ENCODE data around the gene MARK1. TPM values are rescaled to one million over a fixed set of nuclear protein-coding genes. Genes with fewer than 3 reads are reported as not detected.

MARK1 gene
- total RNA-seq, 4 donors from 2014 or later = 3.9 to 11.3 (median 6.6) TPM

- intact Hi-C loops (cut with DNase I) = no loop called here
These were observed 13.7 kb upstream of the MARK1 start for GRCh38 chr1:220514256-220514655.

GRCh38 chr1:220516014-220516721 lies 11.8 kb upstream of the MARK1 start:
- Histone ChIP-seq H3K27me3 (no peaks in the 10 kb centered on the region), H3K9me3 (no peaks in the 10 kb centered on the region), H3K36me3 (no peaks in the 10 kb centered on the region), H3K4me1 (peaks cover 0 to 50% (median 8%) of the 10 kb centered on the region in 3 donors), H3K27ac (peak overlapping the region; percentile 71 to 84 (median 78)), H3K4me3 (no peak overlapping the region)
- TF ChIP-seq POLR2A (IDR thresholded peaks at IDR 0.05) = no peak
- no peak for TF ChIP-seq CTCF (IDR thresholded peaks at IDR 0.05)
- WGBS, 2 donors = 33 to 46% methylated on average over 6 of the region's 6 CpGs
- intact Hi-C loops (cut with DNase I) = no loop called here
- DNase-seq = no peak

More at GRCh38 chr1:220514256-220514655, 13.7 kb upstream of the MARK1 start:
- H3K9me3 ChIP-seq = no peaks in the 10 kb centered on the region
- no peak for DNase-seq
- no peaks in the 10 kb centered on the region for H3K36me3 ChIP-seq
- no peaks in the 10 kb centered on the region for H3K27me3 ChIP-seq
- TF ChIP-seq POLR2A (IDR thresholded peaks at IDR 0.05) (no peak), CTCF (IDR thresholded peaks at IDR 0.05) (no peak)
- WGBS, 2 donors = 37 to 58% methylated on average over 2 of the region's 2 CpGs
- H3K4me3 ChIP-seq = no peak overlapping the region
- peak overlapping the region in 1 of 4 donors; percentile 17 for H3K27ac ChIP-seq
- peaks cover 0 to 50% (median 8%) of the 10 kb centered on the region in 3 donors for H3K4me1 ChIP-seq

DNA sequence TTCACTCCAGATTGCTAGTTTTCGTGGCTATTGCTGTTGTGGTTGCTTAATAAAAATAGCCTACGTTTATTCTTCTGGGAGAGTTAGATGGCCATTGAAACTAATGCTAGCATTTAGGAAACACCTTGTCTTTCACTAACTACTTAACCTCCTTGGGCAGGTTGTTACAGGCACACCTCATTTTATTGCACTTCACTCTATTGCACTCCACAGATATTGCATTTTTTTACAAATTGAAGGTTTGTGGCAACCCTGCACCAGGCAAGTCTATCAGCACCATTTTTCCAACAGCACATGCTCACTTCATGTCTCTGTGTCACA lies 11.3 kb upstream of the MARK1 start:
- H3K27ac ChIP-seq = peak overlapping the region; percentile 71 to 84 (median 78)
- DNase-seq = no peak

DNA sequence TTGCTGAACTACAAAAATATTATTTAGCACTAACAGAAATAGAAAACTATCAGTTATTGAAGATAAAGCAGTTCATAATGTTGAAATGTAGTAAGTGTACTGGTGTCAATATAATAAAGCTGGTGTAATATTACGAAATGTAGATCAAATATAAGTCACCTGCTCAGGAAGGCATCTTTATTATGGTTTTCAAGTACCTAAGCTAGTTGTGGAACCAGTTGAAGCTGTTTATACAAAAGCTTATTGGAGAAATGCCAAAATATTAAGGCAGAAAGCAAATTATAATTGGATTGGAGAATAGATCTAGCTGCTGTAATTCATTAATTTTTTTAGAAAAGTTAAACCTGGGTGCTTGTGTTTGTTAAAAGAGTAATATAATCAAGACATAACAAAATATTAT lies 6.2 kb upstream of the MARK1 start:
- no peak for TF ChIP-seq CTCF (IDR thresholded peaks at IDR 0.05)
- no peak for TF ChIP-seq POLR2A (IDR thresholded peaks at IDR 0.05)
- H3K27ac ChIP-seq = peak overlapping the region in 2 of 4 donors; percentile 44 to 60
- no peaks in the 10 kb centered on the region for H3K36me3 ChIP-seq
- H3K4me1 ChIP-seq = peaks cover 0 to 40% (median 0%) of the 10 kb centered on the region in 3 donors
- no peaks in the 10 kb centered on the region for H3K27me3 ChIP-seq
- WGBS, 2 donors = 23 to 25% methylated on average over 1 of the region's 1 CpG
- no peak for DNase-seq
- H3K4me3 ChIP-seq = no peak overlapping the region
- intact Hi-C loops (cut with DNase I) = no loop called here
- no peaks in the 10 kb centered on the region for H3K9me3 ChIP-seq

More for the DNA sequence above, 11.3 kb upstream of the MARK1 start:
- no peaks in the 10 kb centered on the region for H3K36me3 ChIP-seq
- H3K27me3 ChIP-seq = no peaks in the 10 kb centered on the region
- H3K9me3 ChIP-seq = no peaks in the 10 kb centered on the region
- peaks cover 0 to 50% (median 8%) of the 10 kb centered on the region in 3 donors for H3K4me1 ChIP-seq
- TF ChIP-seq CTCF (IDR thresholded peaks at IDR 0.05) = no peak
- no peak for TF ChIP-seq POLR2A (IDR thresholded peaks at IDR 0.05)
- no peak overlapping the region for H3K4me3 ChIP-seq
- intact Hi-C loops (cut with DNase I) = no loop called here
- 22 to 45% methylated on average over 2 of the region's 2 CpGs for WGBS, 2 donors

GRCh38 chr1:220526294-220526693 lies 1.6 kb upstream of the MARK1 start:
- Histone ChIP-seq H3K4me1 (peaks cover 0 to 55% (median 10%) of the 10 kb centered on the region in 3 donors), H3K27ac (no peak overlapping the region), H3K4me3 (no peak overlapping the region), H3K27me3 (peaks cover 0 to 12% (median 0%) of the 10 kb centered on the region in 4 donors), H3K36me3 (no peaks in the 10 kb centered on the region), H3K9me3 (no peaks in the 10 kb centered on the region)
- intact Hi-C loops (cut with DNase I) = no loop called here
- 54 to 74% methylated on average over 5 to 7 of the region's 7 CpGs for WGBS, 2 donors
- TF ChIP-seq CTCF (IDR thresholded peaks at IDR 0.05) (no peak), POLR2A (IDR thresholded peaks at IDR 0.05) (no peak)
- DNase-seq = no peak

Data from esophagus squamous epithelium (tissue), 5 donors.